HL-60 (cell line): ENCODE data around the gene KLF3.

Source experiments
- DNase-seq, 2 experiments: peaks; one replicate each; pipeline ENCODE4 v3.0.0-alpha.2; 2010 to 2020; ENCODE audit warnings: low read depth in 1 of 2, low spot score in 1 of 2
- H3K27ac ChIP-seq: fragments of 250-450 bp; sonication (Bioruptor Pico); replicated peaks from 2 replicates; pipeline ENCODE4 v1.5.1; 2020; ENCODE audit warnings: mild to moderate bottlenecking, moderate library complexity
- H3K27me3 ChIP-seq: fragments of 250-450 bp; sonication (Bioruptor Pico); 2 replicates; pipeline ENCODE4 v1.5.1; 2021; ENCODE audit warnings: mild to moderate bottlenecking, moderate library complexity; ENCODE audit not compliant: insufficient read depth, poor library complexity, severe bottlenecking
- H3K4me3 ChIP-seq: replicated peaks from 2 replicates; pipeline ENCODE4 v1.5.1; 2011; ENCODE audit warnings: mild to moderate bottlenecking, control low read depth, low read length; ENCODE audit not compliant: insufficient read depth
- GABPA ChIP-seq: IDR thresholded peaks from 2 replicates; pipeline ENCODE4 v1.6.1; 2012; ENCODE audit warnings: low read depth
- POLR2AphosphoS5 ChIP-seq: IDR thresholded peaks from 2 replicates; pipeline ENCODE4 v1.6.1; 2012; ENCODE audit warnings: low read depth
- SPI1 ChIP-seq: IDR thresholded peaks from 2 replicates; pipeline ENCODE4 v1.6.1; 2012; ENCODE audit warnings: low read depth, mild to moderate bottlenecking, borderline replicate concordance
- TF ChIP-seq, protein P1 (sequence below): IDR thresholded peaks from one replicate; pipeline ENCODE4 v1.5.1; 2011; ENCODE audit warnings: low read length, control low read depth, inconsistent platforms; ENCODE audit not compliant: insufficient read depth
- TF ChIP-seq, protein P2 (sequence below): IDR thresholded peaks from 2 replicates; pipeline ENCODE4 v1.6.1; 2012; ENCODE audit warnings: low read depth; ENCODE audit not compliant: insufficient replicate concordance

Gene KLF3

DNA sequence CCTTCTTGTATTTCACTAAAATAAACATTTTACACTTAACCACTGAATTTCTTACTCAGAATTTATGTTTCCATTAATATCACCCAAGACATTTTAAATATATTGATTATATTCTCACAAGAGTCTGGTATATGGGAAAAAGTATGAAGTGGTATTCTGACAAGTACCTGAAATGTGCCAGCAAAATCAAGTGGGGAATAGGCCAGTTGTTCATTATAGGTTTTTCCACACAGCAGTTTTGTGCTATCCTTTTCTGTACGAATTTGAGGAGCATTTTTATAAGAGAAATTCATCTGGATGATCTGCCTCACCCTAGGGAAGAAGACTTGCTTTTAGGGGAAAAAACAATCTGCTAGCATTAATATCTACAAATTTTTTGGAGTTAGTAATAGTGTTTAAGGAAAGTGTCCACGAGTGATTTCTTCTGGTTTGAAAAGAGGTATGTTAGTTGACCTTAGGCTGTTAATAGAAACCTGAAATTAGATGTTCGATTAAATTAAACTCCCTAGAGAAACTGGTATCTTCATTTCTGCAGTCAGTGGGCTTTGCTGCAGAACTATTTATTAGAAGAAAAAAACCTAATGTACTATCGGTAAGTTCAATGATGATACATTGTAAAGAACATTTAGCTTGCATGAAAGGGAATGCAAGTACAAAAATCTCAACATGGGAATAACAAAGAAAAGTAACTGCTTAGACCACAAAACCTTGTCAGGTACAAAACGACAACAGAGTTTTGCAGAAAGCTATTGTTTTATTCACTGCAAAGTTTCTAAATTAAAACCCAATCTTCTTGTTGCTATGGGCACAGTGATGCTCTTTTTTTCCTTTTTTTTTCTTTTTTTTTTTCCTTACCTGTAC is 1.8 kb downstream of the KLF3 start:
- Histone ChIP-seq H3K27ac (peak overlapping the region; percentile 94), H3K4me3 (peak overlapping the region; percentile 84), H3K27me3 (no peaks in the 10 kb centered on the region)
- TF ChIP-seq GABPA (no peak), POLR2AphosphoS5 (no peak), SPI1 (no peak)
- TF ChIP-seq, protein P1, sequence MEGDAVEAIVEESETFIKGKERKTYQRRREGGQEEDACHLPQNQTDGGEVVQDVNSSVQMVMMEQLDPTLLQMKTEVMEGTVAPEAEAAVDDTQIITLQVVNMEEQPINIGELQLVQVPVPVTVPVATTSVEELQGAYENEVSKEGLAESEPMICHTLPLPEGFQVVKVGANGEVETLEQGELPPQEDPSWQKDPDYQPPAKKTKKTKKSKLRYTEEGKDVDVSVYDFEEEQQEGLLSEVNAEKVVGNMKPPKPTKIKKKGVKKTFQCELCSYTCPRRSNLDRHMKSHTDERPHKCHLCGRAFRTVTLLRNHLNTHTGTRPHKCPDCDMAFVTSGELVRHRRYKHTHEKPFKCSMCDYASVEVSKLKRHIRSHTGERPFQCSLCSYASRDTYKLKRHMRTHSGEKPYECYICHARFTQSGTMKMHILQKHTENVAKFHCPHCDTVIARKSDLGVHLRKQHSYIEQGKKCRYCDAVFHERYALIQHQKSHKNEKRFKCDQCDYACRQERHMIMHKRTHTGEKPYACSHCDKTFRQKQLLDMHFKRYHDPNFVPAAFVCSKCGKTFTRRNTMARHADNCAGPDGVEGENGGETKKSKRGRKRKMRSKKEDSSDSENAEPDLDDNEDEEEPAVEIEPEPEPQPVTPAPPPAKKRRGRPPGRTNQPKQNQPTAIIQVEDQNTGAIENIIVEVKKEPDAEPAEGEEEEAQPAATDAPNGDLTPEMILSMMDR, result no peak
- TF ChIP-seq, protein P2, sequence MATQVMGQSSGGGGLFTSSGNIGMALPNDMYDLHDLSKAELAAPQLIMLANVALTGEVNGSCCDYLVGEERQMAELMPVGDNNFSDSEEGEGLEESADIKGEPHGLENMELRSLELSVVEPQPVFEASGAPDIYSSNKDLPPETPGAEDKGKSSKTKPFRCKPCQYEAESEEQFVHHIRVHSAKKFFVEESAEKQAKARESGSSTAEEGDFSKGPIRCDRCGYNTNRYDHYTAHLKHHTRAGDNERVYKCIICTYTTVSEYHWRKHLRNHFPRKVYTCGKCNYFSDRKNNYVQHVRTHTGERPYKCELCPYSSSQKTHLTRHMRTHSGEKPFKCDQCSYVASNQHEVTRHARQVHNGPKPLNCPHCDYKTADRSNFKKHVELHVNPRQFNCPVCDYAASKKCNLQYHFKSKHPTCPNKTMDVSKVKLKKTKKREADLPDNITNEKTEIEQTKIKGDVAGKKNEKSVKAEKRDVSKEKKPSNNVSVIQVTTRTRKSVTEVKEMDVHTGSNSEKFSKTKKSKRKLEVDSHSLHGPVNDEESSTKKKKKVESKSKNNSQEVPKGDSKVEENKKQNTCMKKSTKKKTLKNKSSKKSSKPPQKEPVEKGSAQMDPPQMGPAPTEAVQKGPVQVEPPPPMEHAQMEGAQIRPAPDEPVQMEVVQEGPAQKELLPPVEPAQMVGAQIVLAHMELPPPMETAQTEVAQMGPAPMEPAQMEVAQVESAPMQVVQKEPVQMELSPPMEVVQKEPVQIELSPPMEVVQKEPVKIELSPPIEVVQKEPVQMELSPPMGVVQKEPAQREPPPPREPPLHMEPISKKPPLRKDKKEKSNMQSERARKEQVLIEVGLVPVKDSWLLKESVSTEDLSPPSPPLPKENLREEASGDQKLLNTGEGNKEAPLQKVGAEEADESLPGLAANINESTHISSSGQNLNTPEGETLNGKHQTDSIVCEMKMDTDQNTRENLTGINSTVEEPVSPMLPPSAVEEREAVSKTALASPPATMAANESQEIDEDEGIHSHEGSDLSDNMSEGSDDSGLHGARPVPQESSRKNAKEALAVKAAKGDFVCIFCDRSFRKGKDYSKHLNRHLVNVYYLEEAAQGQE, result no peak
- DNase-seq, result no peak

DNA sequence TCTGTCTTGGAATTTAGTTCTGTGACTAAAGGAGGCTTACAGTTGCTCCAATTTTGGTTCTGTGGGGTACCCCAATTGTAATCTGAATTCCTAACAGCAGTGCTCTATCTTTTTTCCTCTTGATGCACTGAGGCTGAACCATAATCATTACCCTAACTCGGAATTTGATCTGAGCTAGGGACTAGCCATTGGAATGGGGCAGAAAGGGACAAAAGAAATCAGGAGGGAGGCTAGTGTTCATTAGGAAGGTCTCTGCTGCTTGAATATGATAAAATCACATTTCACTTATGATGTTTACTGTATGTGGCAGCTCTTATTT is 2.7 kb downstream of the KLF3 start:
- no peak overlapping the region; the same call in 1 of the 2 replicates for H3K4me3 ChIP-seq
- peak overlapping the region; percentile 70 for H3K27ac ChIP-seq
- no peak for DNase-seq
- TF ChIP-seq, protein P1, result no peak
- no peak for TF ChIP-seq POLR2AphosphoS5
- TF ChIP-seq, protein P2, result no peak
- no peak for TF ChIP-seq SPI1
- TF ChIP-seq GABPA, result no peak
- no peaks in the 10 kb centered on the region for H3K27me3 ChIP-seq

DNA sequence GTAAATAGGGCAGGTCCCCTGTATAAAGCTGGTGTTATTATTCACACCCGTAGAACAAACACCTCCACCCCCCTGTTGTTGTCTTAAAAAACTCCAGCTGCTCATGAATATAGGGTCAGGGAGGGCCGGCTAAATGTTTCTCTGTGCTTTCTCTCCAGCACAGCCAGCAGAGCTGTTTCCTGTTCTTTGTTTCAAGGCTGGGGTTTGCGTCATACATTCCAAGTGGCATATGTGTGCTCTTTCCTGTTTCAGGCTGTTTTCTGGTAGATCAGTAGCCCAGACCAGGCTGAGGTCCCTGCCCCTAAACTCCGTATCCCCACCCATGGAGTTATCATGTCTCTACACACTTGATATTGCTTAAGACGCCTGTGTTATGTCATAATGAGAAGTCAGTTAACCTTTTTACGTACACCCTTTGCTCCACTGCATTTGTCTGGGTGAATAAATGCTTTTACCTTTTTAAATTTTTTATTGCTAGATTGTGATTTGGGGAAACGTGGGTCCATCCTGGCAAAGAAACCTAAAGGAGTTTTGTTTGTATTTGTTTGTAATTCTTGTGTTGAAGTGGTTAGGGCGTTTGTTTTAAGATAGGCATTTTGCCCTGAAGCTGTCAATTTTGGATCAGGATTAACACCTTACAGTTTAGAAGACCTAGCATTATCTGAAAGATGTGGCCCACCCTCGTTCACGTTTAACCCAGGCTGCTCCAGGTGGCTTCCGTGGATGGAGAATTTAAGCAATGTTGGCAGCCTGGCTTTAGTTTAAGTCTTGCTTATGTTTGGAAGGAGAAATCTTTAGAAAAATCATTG is 3.3 kb downstream of the KLF3 start:
- Histone ChIP-seq H3K27me3 (no peaks in the 10 kb centered on the region), H3K4me3 (peak overlapping the region; percentile 9; the same call in 1 of the 2 replicates), H3K27ac (peak overlapping the region; percentile 70)
- TF ChIP-seq POLR2AphosphoS5, result peak; percentile 84
- TF ChIP-seq, protein P2, result peak; percentile 39
- peak; percentile 59; the same call in 1 of the 2 replicates for TF ChIP-seq GABPA
- TF ChIP-seq, protein P1, result no peak
- TF ChIP-seq SPI1, result peak; percentile 26; the same call in 1 of the 2 replicates
- peak; percentile 85 to 95 for DNase-seq
